K562 (cell line): ENCODE results near the gene PDE5A. TPM values are rescaled to one million over a fixed set of nuclear protein-coding genes. Genes with fewer than 3 reads are reported as not detected.
A peak's percentile ranks its signal among the peaks of the same experiment; 100 is the strongest.

Experiments
- BDP1 ChIP-seq: IDR thresholded peaks from 3 replicates; pipeline ENCODE4 v1.6.1; 2011; ENCODE audit not compliant: insufficient read length, insufficient read depth
- DMBX1 ChIP-seq: fragments of 250-450 bp; sonication (Bioruptor Pico); IDR thresholded peaks from 2 replicates; pipeline ENCODE4 v1.8.0; 2022; ENCODE audit warnings: inconsistent platforms, mild to moderate bottlenecking, moderate library complexity, borderline replicate concordance
- FOSL1 ChIP-seq: fragments of 200-800 bp; sonication (Bioruptor generic); conservative IDR thresholded peaks from 2 replicates; pipeline ENCODE4 v1.6.1; 2016; ENCODE audit warnings: missing genetic modification characterization, missing compliant biosample characterization
- JUN ChIP-seq, 2 experiments: sonication (generic) in 1 of 2; formaldehyde crosslinking in 1 of 2; IDR thresholded peaks; 2 replicates each; pipeline versions ENCODE4 v1.6.1 to v1.8.0; 2012 to 2022; ENCODE audit warnings: borderline replicate concordance in 2 of 2, mild to moderate bottlenecking in 2 of 2, improper control_type of control experiment in 1 of 2, low read depth in 1 of 2, low read length in 1 of 2, missing genetic modification reagents in 1 of 2
- MAFK ChIP-seq: IDR thresholded peaks from 2 replicates; pipeline ENCODE4 v1.6.1; 2011; ENCODE audit warnings: low read length, improper control_type of control experiment
- MTF1 ChIP-seq: fragments of 250-450 bp; sonication (Bioruptor Pico); IDR thresholded peaks from 2 replicates; pipeline ENCODE4 v1.9.0; 2021; ENCODE audit warnings: moderate library complexity, mild to moderate bottlenecking, inconsistent platforms, borderline replicate concordance
- RAD51 ChIP-seq: fragments of 450-650 bp; IDR thresholded peaks from 2 replicates; pipeline ENCODE4 v1.7.1; 2016; ENCODE audit warnings: low read depth, mild to moderate bottlenecking, borderline replicate concordance
- RBM39 ChIP-seq: fragments of 200-400 bp; formaldehyde crosslinking; optimal IDR thresholded peaks from 2 replicates; pipeline ENCODE3; 2018; ENCODE audit warnings: low read depth, low read length
- ZBTB40 ChIP-seq, 2 experiments: fragments of 450-650 bp in 1 of 2; sonication (generic) in 1 of 2; formaldehyde crosslinking in 1 of 2; IDR thresholded peaks; 2 replicates each; pipeline versions ENCODE4 v1.7.1 to v1.9.0; 2016 to 2022; ENCODE audit warnings: inconsistent platforms in 1 of 2, mild to moderate bottlenecking in 1 of 2, missing genetic modification reagents in 1 of 2
- ZNF551 ChIP-seq: fragments of 250-450 bp; sonication (Bioruptor Pico); IDR thresholded peaks from 2 replicates; pipeline ENCODE4 v1.5.0; 2021; ENCODE audit warnings: mild to moderate bottlenecking, moderate library complexity
- polyA plus RNA-seq, 8 experiments: library from polyadenylated mRNA; depleted of rRNA in 4 of 8; stranded (reverse) in 5 of 8; unstranded in 3 of 8; fragments of >200 nt; fragmentation: Nextera tagmentation in 2 of 8; fragmentation: Illumina TruSeq in 1 of 8; extraction: Ambion mirVana in 2 of 8; extraction: Trizol in 1 of 8; gene quantifications; 2 replicates each; pipeline versions ENCODE4 v1.2.1 to v1.2.3, GENCODE V29; 2011 to 2014; ENCODE audit warnings: inconsistent platforms in 1 of 8, missing spikeins in 1 of 8
- total RNA-seq, 7 experiments: library from RNA; depleted of rRNA in 6 of 7; stranded (reverse); fragments of >200 nt in 6 of 7; fragmentation: Illumina TruSeq in 2 of 7; extraction: Trizol in 2 of 7; gene quantifications; 2 replicates each; pipeline versions ENCODE4 v1.2.1 to v1.2.3, GENCODE V29; 2011 to 2021; ENCODE audit warnings: low replicate concordance in 1 of 7
- TF ChIP-seq, protein P1 (sequence below): sonication (generic); formaldehyde crosslinking; IDR thresholded peaks from 2 replicates; pipeline ENCODE4 v1.5.0; 2020; ENCODE audit warnings: missing genetic modification reagents
- TF ChIP-seq, protein P2 (sequence below): fragments of 450-650 bp; formaldehyde crosslinking; IDR thresholded peaks from 2 replicates; pipeline ENCODE4 v1.4.0; 2020; ENCODE audit warnings: mild to moderate bottlenecking, mixed read lengths

PDE5A gene
- total and polyA plus RNA-seq, 9 of the 15 experiments (the other 6 are each of a cell fraction or from before 2014, with no cell fraction given) = 0.07 to 1.9 (median 0.29) TPM

DNA sequence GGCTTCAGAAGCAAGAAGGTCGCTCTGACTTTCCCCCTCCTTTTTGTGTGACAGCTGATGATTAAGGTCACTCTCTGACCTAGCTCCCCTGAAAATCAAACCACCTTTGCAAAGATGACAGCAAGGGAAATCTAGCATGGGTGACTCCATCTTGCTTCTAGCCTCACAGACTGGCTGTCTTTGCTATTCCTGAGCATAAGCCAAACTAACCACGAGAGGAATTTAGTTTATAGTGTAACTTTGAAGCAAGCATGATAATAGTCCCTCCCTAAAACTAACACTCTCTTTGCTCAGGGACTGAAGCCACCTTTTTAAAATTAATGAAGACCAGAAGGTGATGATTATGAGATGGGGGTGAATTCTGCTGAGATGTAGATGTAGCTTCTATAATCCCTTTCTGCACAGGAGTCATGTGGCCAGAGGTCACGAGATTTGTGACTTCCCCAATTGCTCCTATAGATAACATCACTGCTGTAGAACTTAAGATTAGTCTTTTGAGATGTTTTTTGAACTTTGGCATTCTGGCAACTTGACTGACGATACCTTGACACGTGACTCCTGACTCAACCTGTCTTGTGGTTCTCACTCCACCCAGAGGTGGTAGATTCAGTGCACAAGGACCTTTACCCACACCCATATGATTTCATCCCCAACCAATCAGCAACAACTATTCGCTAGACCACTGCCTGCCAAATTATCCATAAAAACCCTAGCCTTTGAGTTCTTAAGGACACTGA lies 14.9 kb upstream of the PDE5A start (continued):
- no peak for TF ChIP-seq ZBTB40 (IDR thresholded peaks at IDR 0.05)
- TF ChIP-seq ZBTB40 (CRISPR knock-in tag; IDR thresholded peaks at IDR 0.05) = no peak
- TF ChIP-seq, protein P1, sequence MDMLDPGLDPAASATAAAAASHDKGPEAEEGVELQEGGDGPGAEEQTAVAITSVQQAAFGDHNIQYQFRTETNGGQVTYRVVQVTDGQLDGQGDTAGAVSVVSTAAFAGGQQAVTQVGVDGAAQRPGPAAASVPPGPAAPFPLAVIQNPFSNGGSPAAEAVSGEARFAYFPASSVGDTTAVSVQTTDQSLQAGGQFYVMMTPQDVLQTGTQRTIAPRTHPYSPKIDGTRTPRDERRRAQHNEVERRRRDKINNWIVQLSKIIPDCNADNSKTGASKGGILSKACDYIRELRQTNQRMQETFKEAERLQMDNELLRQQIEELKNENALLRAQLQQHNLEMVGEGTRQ (CRISPR knock-in tag) = no peak; the same call in 1 of the 2 replicates
- TF ChIP-seq FOSL1 = no peak
- TF ChIP-seq, protein P2, sequence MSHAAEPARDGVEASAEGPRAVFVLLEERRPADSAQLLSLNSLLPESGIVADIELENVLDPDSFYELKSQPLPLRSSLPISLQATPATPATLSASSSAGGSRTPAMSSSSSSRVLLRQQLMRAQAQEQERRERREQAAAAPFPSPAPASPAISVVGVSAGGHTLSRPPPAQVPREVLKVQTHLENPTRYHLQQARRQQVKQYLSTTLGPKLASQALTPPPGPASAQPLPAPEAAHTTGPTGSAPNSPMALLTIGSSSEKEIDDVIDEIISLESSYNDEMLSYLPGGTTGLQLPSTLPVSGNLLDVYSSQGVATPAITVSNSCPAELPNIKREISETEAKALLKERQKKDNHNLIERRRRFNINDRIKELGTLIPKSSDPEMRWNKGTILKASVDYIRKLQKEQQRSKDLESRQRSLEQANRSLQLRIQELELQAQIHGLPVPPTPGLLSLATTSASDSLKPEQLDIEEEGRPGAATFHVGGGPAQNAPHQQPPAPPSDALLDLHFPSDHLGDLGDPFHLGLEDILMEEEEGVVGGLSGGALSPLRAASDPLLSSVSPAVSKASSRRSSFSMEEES (CRISPR knock-in tag) = peak; percentile 60; the same call in 1 of the 2 replicates
- TF ChIP-seq MTF1 (CRISPR knock-in tag) = no peak
- TF ChIP-seq RBM39 = no peak
- 0 out of 2 replicates have a peak, but pooled peaks have one; percentile 21 for TF ChIP-seq RAD51
- no peak for TF ChIP-seq ZNF551 (CRISPR knock-in tag)
- TF ChIP-seq DMBX1 = no peak
- TF ChIP-seq JUN (IDR thresholded peaks at IDR 0.05; ENCODE audit: borderline replicate concordance, low read depth, low read length) = no peak
- no peak for TF ChIP-seq JUN (CRISPR knock-in tag; IDR thresholded peaks at IDR 0.05; ENCODE audit: borderline replicate concordance)
- TF ChIP-seq BDP1 = no peak
- no peak for TF ChIP-seq MAFK
